WTC11 (cell line): ENCODE measurements around the gene TSSK2. TPM values are rescaled to one million over a fixed set of nuclear protein-coding genes. Genes with fewer than 3 reads are reported as not detected.
"Not testable (repeated sequence)": the region's sequence is repeated elsewhere in the genome, so short reads cannot be mapped to it uniquely, and the experiment has no call there.

ENCODE experiments used
- ATAC-seq: fragments of 200-7000 bp; cut with Tn5 transposase; 2 replicates; pipeline ENCODE4 v1.10.0; 2021; ENCODE audit warnings: mild to moderate bottlenecking, moderate library complexity
- CTCF ChIA-PET: fragments of 300-600 bp; sonication (Branson Sonifier 250); formaldehyde crosslinking; loops from one replicate; lab custom pipeline; 2021; ENCODE audit warnings: antibody characterized with exemption; lab: Charles Lee
- POLR2A ChIA-PET: fragments of 350-600 bp; sonication (Branson Sonifier 250); formaldehyde crosslinking; loops from one replicate; lab custom pipeline; 2021; ENCODE audit warnings: antibody characterized with exemption; lab: Charles Lee
- DNase-seq: peaks from one replicate; pipeline ENCODE4 v3.0.0; 2021; ENCODE audit warnings: low spot score
- H3K27ac Mint-ChIP-seq: 2 replicates; pipeline ENCODE4 v1.8.0; 2021; ENCODE audit warnings: mixed read lengths
- H3K27me3 Mint-ChIP-seq: 2 replicates; pipeline ENCODE4 v1.8.0; 2021; ENCODE audit warnings: low read depth, mild to moderate bottlenecking, moderate library complexity, mixed read lengths
- H3K36me3 Mint-ChIP-seq: 2 replicates; pipeline ENCODE4 v1.8.0; 2021; ENCODE audit warnings: mixed read lengths
- H3K4me1 Mint-ChIP-seq: 2 replicates; pipeline ENCODE4 v1.8.0; 2022; ENCODE audit warnings: mixed read lengths
- H3K4me3 Mint-ChIP-seq: 2 replicates; pipeline ENCODE4 v1.8.0; 2021; ENCODE audit warnings: mild to moderate bottlenecking, moderate library complexity, mixed read lengths
- H3K9me3 Mint-ChIP-seq: 2 replicates; pipeline ENCODE4 v1.8.0; 2021; ENCODE audit warnings: mixed read lengths
- CBFB ChIP-seq: sonication (generic); formaldehyde crosslinking; IDR thresholded peaks from 2 replicates; pipeline ENCODE4 v1.8.1; 2022; ENCODE audit warnings: mild to moderate bottlenecking, low read depth, missing genetic modification reagents
- CREM ChIP-seq: sonication (generic); formaldehyde crosslinking; IDR thresholded peaks from 2 replicates; pipeline ENCODE4 v1.8.1; 2022; ENCODE audit warnings: mild to moderate bottlenecking, missing genetic modification reagents, moderate library complexity
- FOXJ3 ChIP-seq: sonication (generic); formaldehyde crosslinking; IDR thresholded peaks from 2 replicates; pipeline ENCODE4 v1.9.0; 2021; ENCODE audit warnings: missing genetic modification reagents, mild to moderate bottlenecking, borderline replicate concordance
- FOXP1 ChIP-seq: sonication (generic); formaldehyde crosslinking; IDR thresholded peaks from 2 replicates; pipeline ENCODE4 v1.8.0; 2022; ENCODE audit warnings: missing genetic modification reagents, mild to moderate bottlenecking, moderate library complexity, borderline replicate concordance
- GTF2I ChIP-seq: fragments of 250-450 bp; sonication (Bioruptor Pico); conservative IDR thresholded peaks from 2 replicates; pipeline ENCODE4 v1.4.0; 2021; ENCODE audit warnings: mild to moderate bottlenecking
- HMGA2 ChIP-seq: fragments of 250-450 bp; sonication (Bioruptor Pico); IDR thresholded peaks from 2 replicates; pipeline ENCODE4 v1.4.0; 2021; ENCODE audit warnings: mild to moderate bottlenecking, moderate library complexity
- NR1H2 ChIP-seq: sonication (generic); formaldehyde crosslinking; IDR thresholded peaks from 2 replicates; pipeline ENCODE4 v1.9.0; 2021; ENCODE audit warnings: mild to moderate bottlenecking, moderate library complexity, missing genetic modification reagents
- PRDM15 ChIP-seq: sonication (generic); formaldehyde crosslinking; IDR thresholded peaks from 2 replicates; pipeline ENCODE4 v1.8.0; 2022; ENCODE audit warnings: missing genetic modification reagents
- PREB ChIP-seq: sonication (generic); formaldehyde crosslinking; IDR thresholded peaks from 2 replicates; pipeline ENCODE4 v1.8.1; 2022; ENCODE audit warnings: mild to moderate bottlenecking, missing genetic modification reagents, moderate library complexity, borderline replicate concordance
- SOX15 ChIP-seq: fragments of 250-450 bp; sonication (Bioruptor Pico); IDR thresholded peaks from 2 replicates; pipeline ENCODE4 v1.9.0; 2021; ENCODE audit warnings: mild to moderate bottlenecking
- TEAD1 ChIP-seq: sonication (generic); formaldehyde crosslinking; IDR thresholded peaks from 2 replicates; pipeline ENCODE4 v1.8.0; 2022; ENCODE audit warnings: mild to moderate bottlenecking, missing genetic modification reagents
- TP53 ChIP-seq: sonication (generic); formaldehyde crosslinking; IDR thresholded peaks from 2 replicates; pipeline ENCODE4 v1.8.1; 2023; ENCODE audit warnings: mild to moderate bottlenecking, missing genetic modification reagents
- ZBTB21 ChIP-seq: sonication (generic); formaldehyde crosslinking; IDR thresholded peaks from 2 replicates; pipeline ENCODE4 v1.8.1; 2023; ENCODE audit warnings: mild to moderate bottlenecking, missing genetic modification reagents, borderline replicate concordance
- ZNF138 ChIP-seq: sonication (generic); formaldehyde crosslinking; conservative IDR thresholded peaks from 2 replicates; pipeline ENCODE4 v1.8.1; 2022; ENCODE audit warnings: mild to moderate bottlenecking, moderate library complexity, missing genetic modification reagents
- ZNF219 ChIP-seq: sonication (generic); formaldehyde crosslinking; IDR thresholded peaks from 2 replicates; pipeline ENCODE4 v1.8.0; 2023; ENCODE audit warnings: missing genetic modification reagents, mild to moderate bottlenecking, borderline replicate concordance
- total RNA-seq: library from RNA; stranded (reverse); gene quantifications from 3 replicates; pipeline ENCODE4 v1.2.3, GENCODE V29; 2021
- TF ChIP-seq, protein P1 (sequence below): fragments of 250-450 bp; sonication (Bioruptor Pico); IDR thresholded peaks from 2 replicates; pipeline ENCODE4 v1.9.0; 2021; ENCODE audit warnings: moderate library complexity, mild to moderate bottlenecking, inconsistent platforms, borderline replicate concordance

The TSSK2 gene
- total RNA-seq, 1 experiment from 2014 or later: not detected

DNA sequence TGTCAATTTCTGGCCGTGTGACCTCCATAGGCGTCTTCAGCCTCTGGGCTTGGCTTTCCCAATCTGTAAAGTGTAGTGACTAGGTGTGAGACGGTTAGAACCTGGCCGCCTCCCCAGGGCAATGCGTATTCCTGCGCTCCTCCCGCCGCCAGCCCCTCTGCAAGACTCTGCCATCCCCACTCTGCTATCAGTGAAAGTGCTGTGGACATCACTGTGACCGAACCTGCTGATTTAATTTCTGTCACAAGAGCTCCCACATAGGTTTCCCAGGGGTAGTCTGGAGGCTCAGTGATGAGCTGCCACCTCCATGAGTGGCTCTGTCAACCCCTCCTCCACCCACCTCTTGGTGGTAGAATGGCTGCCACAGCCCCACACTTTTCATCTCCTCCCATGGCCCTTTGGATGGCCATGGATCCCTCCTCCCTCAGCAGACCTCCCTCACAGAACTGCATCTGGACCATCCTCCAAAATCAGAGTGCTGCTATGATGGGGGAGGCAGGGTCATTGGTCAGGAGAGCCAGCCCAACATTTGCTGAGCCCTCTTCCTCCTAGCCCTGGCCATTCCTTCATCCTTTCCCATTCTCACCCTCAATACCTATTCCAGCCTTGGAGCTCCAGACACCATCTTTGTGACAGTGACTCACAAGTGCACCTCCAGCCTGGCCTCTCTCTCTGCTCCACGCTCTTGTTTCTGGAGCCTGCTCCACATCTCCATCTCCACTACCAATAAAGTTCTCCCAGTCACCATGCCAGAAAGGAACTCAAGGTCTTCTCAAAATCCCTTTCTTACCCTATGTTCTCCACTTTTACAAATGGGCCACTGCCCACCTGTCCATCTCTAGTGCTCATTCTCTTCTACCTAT is 20.5 kb downstream of the TSSK2 start:
- ChIA-PET CTCF (interaction anchor here (0.5 to 1.9 kb wide), 3 partner anchors 28 to 478 kb away, joined by 4 to 8 read pairs (median 5); no protein-coding TSS in a partner anchor), POLR2A (interaction anchor here (0.8 kb wide), 1 partner anchor 27 kb away, joined by 3 read pairs; the partner anchor contains the start of gene SLC25A1)
- Mint-ChIP-seq H3K9me3 (0 out of 2 replicates have a peak, but pooled peaks cover 4% of the 10 kb centered on the region), H3K36me3 (peaks cover 4% of the 10 kb centered on the region; the same call in 1 of the 2 replicates), H3K4me1 (peaks cover 13% of the 10 kb centered on the region), H3K4me3 (peak overlapping the region; percentile 72), H3K27me3 (peaks cover 79% of the 10 kb centered on the region), H3K27ac (no peak overlapping the region)
- DNase-seq: no peak
- no peak for TF ChIP-seq SOX15 (CRISPR knock-in tag)
- 0 out of 2 replicates have a peak, but pooled peaks have one; percentile 33 for TF ChIP-seq GTF2I (CRISPR knock-in tag)
- TF ChIP-seq ZNF219 (CRISPR knock-in tag): no peak
- ATAC-seq: no peak

- Mint-ChIP-seq H3K4me1 (peaks cover 4% of the 10 kb centered on the region), H3K4me3 (no peak overlapping the region), H3K9me3 (0 out of 2 replicates have a peak, but pooled peaks cover 4% of the 10 kb centered on the region), H3K27ac (no peak overlapping the region; the same call in 1 of the 2 replicates), H3K36me3 (peaks cover 4% of the 10 kb centered on the region; the same call in 1 of the 2 replicates), H3K27me3 (peaks cover 70% of the 10 kb centered on the region)
- ChIA-PET POLR2A (no interaction called here), CTCF (interaction anchor here (0.9 to 1.0 kb wide), 2 partner anchors 8 to 476 kb away, joined by 8 read pairs; partner anchors contain the start of gene ESS2)
- DNase-seq: no peak
- no peak for TF ChIP-seq ZNF138 (CRISPR knock-in tag)
- TF ChIP-seq SOX15 (CRISPR knock-in tag): no peak
- no peak for TF ChIP-seq ZBTB21
- TF ChIP-seq, protein P1, sequence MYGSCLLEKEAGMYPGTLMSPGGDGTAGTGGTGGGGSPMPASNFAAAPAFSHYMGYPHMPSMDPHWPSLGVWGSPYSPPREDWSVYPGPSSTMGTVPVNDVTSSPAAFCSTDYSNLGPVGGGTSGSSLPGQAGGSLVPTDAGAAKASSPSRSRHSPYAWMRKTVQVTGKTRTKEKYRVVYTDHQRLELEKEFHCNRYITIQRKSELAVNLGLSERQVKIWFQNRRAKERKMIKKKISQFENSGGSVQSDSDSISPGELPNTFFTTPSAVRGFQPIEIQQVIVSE (CRISPR knock-in tag): no peak
- no peak for TF ChIP-seq CBFB (CRISPR knock-in tag)
- no peak for TF ChIP-seq TEAD1
- no peak for TF ChIP-seq PREB (CRISPR knock-in tag)
- ATAC-seq: no peak
Observed at GRCh38 chr22:19152942-19153883, 22.1 kb downstream of the TSSK2 start.

GRCh38 chr22:19156109-19156508 is 25.0 kb downstream of the TSSK2 start:
- H3K9me3 Mint-ChIP-seq, H3K4me1 Mint-ChIP-seq, ATAC-seq, H3K36me3 Mint-ChIP-seq, DNase-seq, H3K27ac Mint-ChIP-seq, H3K4me3 Mint-ChIP-seq: not testable (repeated sequence)
- peaks cover 65% of the 10 kb centered on the region for H3K27me3 Mint-ChIP-seq
- ChIA-PET CTCF (interaction anchor here (1.6 kb wide), 1 partner anchor 12 kb away, joined by 7 read pairs; the partner anchor contains the start of gene ESS2), POLR2A (interaction anchor here (0.6 kb wide), 1 partner anchor 127 kb away, joined by 3 read pairs; no protein-coding TSS in a partner anchor)

DNA sequence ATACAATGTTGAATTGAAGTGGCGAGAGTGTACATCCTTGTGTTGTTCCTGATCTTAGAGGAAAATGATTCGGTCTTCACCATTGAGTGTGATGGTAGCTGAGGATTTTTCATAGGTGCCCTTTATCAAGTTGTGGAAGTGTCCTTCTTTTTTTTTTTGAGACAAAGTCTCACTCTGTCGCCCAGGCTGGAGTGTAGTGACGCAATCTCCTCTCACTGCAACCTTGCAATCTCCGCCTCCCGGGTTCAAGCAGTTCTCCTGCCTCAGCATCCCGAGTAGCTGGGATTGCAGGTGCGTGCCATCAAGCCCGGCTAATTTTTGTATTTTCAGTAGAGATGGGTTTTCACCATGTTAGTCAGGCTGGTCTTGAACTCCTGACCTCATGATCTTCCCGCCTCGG is 27.5 kb downstream of the TSSK2 start:
- ATAC-seq, H3K9me3 Mint-ChIP-seq, H3K27ac Mint-ChIP-seq, H3K4me1 Mint-ChIP-seq, H3K4me3 Mint-ChIP-seq, H3K36me3 Mint-ChIP-seq, POLR2A ChIA-PET, DNase-seq: not testable (repeated sequence)
- CTCF ChIA-PET: interaction anchor here (0.8 to 1.7 kb wide), 2 partner anchors 10 to 11 kb away, joined by 3 to 6 read pairs; no protein-coding TSS in a partner anchor
- H3K27me3 Mint-ChIP-seq: peaks cover 51% of the 10 kb centered on the region

DNA sequence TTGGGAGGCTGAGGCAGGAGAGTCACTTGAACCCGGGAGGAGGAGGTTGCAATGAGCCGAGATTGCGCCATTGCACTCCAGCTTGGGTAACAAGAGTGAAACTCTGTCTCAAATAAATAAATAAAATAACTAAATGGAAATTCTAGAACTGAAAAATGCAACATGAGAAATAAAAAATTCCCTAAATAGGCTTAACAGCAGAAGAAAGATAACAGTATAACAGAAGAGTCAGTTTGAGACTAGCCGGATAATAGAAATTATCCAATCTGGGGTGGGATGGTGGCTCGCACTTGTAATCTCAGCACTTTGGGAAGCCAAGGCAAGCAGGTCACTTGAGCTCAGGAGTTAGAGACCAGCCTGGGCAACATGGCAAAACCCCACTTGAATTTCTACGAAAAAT is 33.3 kb downstream of the TSSK2 start:
- Mint-ChIP-seq H3K9me3 (no peaks in the 10 kb centered on the region), H3K27me3 (peaks cover 66% of the 10 kb centered on the region), H3K4me1 (peaks cover 9% of the 10 kb centered on the region), H3K4me3 (no peak overlapping the region), H3K36me3 (no peaks in the 10 kb centered on the region), H3K27ac (no peak overlapping the region)
- CTCF ChIA-PET: interaction anchor here (0.6 to 1.0 kb wide), 2 partner anchors 20 to 51 kb away, joined by 3 to 5 read pairs; partner anchors contain the start of gene ESS2
- ATAC-seq: no peak
- POLR2A ChIA-PET: no interaction called here
- DNase-seq: no peak
- no peak for TF ChIP-seq HMGA2 (CRISPR knock-in tag)
- TF ChIP-seq FOXP1 (CRISPR knock-in tag): no peak
- TF ChIP-seq CREM (CRISPR knock-in tag): no peak
- TF ChIP-seq PRDM15: no peak
- TF ChIP-seq TP53 (CRISPR knock-in tag): no peak
- no peak for TF ChIP-seq NR1H2
- no peak for TF ChIP-seq FOXJ3 (CRISPR knock-in tag)
